ENCODE measurements around the gene ZSWIM8.
A peak's percentile ranks its signal among the peaks of the same experiment; 100 is the strongest.

The ZSWIM8 gene

GRCh38 chr10:73799899-73800559 lies 14.6 kb downstream of the ZSWIM8 start:
- Histone ChIP-seq H3K27ac (ENCODE audit: low read depth, low read length) (no peak overlapping the region), H3K4me1 (ENCODE audit: insufficient read depth, low read length) (no peaks in the 10 kb centered on the region), H3K36me3 (ENCODE audit: insufficient read depth, low read length) (peaks cover 79% of the 10 kb centered on the region), H3K9me3 (ENCODE audit: low read length) (no peaks in the 10 kb centered on the region), H3K27me3 (ENCODE audit: control insufficient read depth in 1 of 2, insufficient read depth in 2 of 2, low read length in 2 of 2) (no peaks in the 10 kb centered on the region), H3K9ac (ENCODE audit: low read length) (no peak overlapping the region), H3K4me3 (ENCODE audit: low read depth in 1 of 2, low read length in 2 of 2) (no peak overlapping the region)

GRCh38 chr10:73800560-73801252 lies 15.3 kb downstream of the ZSWIM8 start:
- H3K36me3 ChIP-seq (ENCODE audit: insufficient read depth, low read length) = peaks cover 78% of the 10 kb centered on the region
- no peaks in the 10 kb centered on the region for H3K27me3 ChIP-seq (ENCODE audit: control insufficient read depth in 1 of 2, insufficient read depth in 2 of 2, low read length in 2 of 2)
- no peak overlapping the region for H3K9ac ChIP-seq (ENCODE audit: low read length)
- H3K27ac ChIP-seq (ENCODE audit: low read depth, low read length) = no peak overlapping the region
- no peaks in the 10 kb centered on the region for H3K9me3 ChIP-seq (ENCODE audit: low read length)
- no peak overlapping the region for H3K4me3 ChIP-seq (ENCODE audit: low read depth in 1 of 2, low read length in 2 of 2)
- H3K4me1 ChIP-seq (ENCODE audit: insufficient read depth, low read length) = no peaks in the 10 kb centered on the region

GRCh38 chr10:73801253-73801590 lies 15.8 kb downstream of the ZSWIM8 start:
- Histone ChIP-seq H3K4me3 (ENCODE audit: low read depth in 1 of 2, low read length in 2 of 2) (no peak overlapping the region), H3K36me3 (ENCODE audit: insufficient read depth, low read length) (peaks cover 83% of the 10 kb centered on the region), H3K4me1 (ENCODE audit: insufficient read depth, low read length) (no peaks in the 10 kb centered on the region), H3K27ac (ENCODE audit: low read depth, low read length) (no peak overlapping the region), H3K9ac (ENCODE audit: low read length) (no peak overlapping the region), H3K9me3 (ENCODE audit: low read length) (no peaks in the 10 kb centered on the region), H3K27me3 (ENCODE audit: control insufficient read depth in 1 of 2, insufficient read depth in 2 of 2, low read length in 2 of 2) (no peaks in the 10 kb centered on the region)

- H3K36me3 ChIP-seq (ENCODE audit: insufficient read depth, low read length) = peaks cover 83% of the 10 kb centered on the region
Observed at GRCh38 chr10:73802276-73802991, 17.0 kb downstream of the ZSWIM8 start.

GRCh38 chr10:73803680-73804286 lies 18.4 kb downstream of the ZSWIM8 start:
- H3K4me3 ChIP-seq (ENCODE audit: low read depth in 1 of 2, low read length in 2 of 2) = no peak overlapping the region
- peaks cover 80% of the 10 kb centered on the region for H3K36me3 ChIP-seq (ENCODE audit: insufficient read depth, low read length)
- no peak overlapping the region for H3K9ac ChIP-seq (ENCODE audit: low read length)
- H3K4me1 ChIP-seq (ENCODE audit: insufficient read depth, low read length) = peaks cover 4% of the 10 kb centered on the region
- H3K9me3 ChIP-seq (ENCODE audit: low read length) = no peaks in the 10 kb centered on the region
- no peaks in the 10 kb centered on the region for H3K27me3 ChIP-seq (ENCODE audit: control insufficient read depth in 1 of 2, insufficient read depth in 2 of 2, low read length in 2 of 2)
- no peak overlapping the region for H3K27ac ChIP-seq (ENCODE audit: low read depth, low read length)

More at GRCh38 chr10:73802276-73802991, 17.0 kb downstream of the ZSWIM8 start:
- Histone ChIP-seq H3K4me1 (ENCODE audit: insufficient read depth, low read length) (peaks cover 4% of the 10 kb centered on the region), H3K9me3 (ENCODE audit: low read length) (no peaks in the 10 kb centered on the region), H3K9ac (ENCODE audit: low read length) (no peak overlapping the region), H3K4me3 (ENCODE audit: low read depth in 1 of 2, low read length in 2 of 2) (no peak overlapping the region), H3K27me3 (ENCODE audit: control insufficient read depth in 1 of 2, insufficient read depth in 2 of 2, low read length in 2 of 2) (no peaks in the 10 kb centered on the region), H3K27ac (ENCODE audit: low read depth, low read length) (no peak overlapping the region)

GRCh38 chr10:73806176-73806950 lies 21.0 kb downstream of the ZSWIM8 start:
- Histone ChIP-seq H3K36me3 (ENCODE audit: insufficient read depth, low read length) (peaks cover 65% of the 10 kb centered on the region), H3K4me3 (ENCODE audit: low read depth in 1 of 2, low read length in 2 of 2) (no peak overlapping the region), H3K4me1 (ENCODE audit: insufficient read depth, low read length) (peaks cover 9% of the 10 kb centered on the region), H3K9me3 (ENCODE audit: low read length) (no peaks in the 10 kb centered on the region), H3K9ac (ENCODE audit: low read length) (no peak overlapping the region), H3K27me3 (ENCODE audit: control insufficient read depth in 1 of 2, insufficient read depth in 2 of 2, low read length in 2 of 2) (no peaks in the 10 kb centered on the region), H3K27ac (ENCODE audit: low read depth, low read length) (no peak overlapping the region)

- Histone ChIP-seq H3K9ac (ENCODE audit: low read length) (no peak overlapping the region), H3K9me3 (ENCODE audit: low read length) (no peaks in the 10 kb centered on the region), H3K4me1 (ENCODE audit: insufficient read depth, low read length) (peaks cover 9% of the 10 kb centered on the region), H3K4me3 (ENCODE audit: low read depth in 1 of 2, low read length in 2 of 2) (no peak overlapping the region), H3K27ac (ENCODE audit: low read depth, low read length) (no peak overlapping the region), H3K36me3 (ENCODE audit: insufficient read depth, low read length) (peaks cover 56% of the 10 kb centered on the region), H3K27me3 (ENCODE audit: control insufficient read depth in 1 of 2, insufficient read depth in 2 of 2, low read length in 2 of 2) (no peaks in the 10 kb centered on the region)
Observed at GRCh38 chr10:73807471-73807870, 22.1 kb downstream of the ZSWIM8 start.

- H3K36me3 ChIP-seq (ENCODE audit: insufficient read depth, low read length) = peaks cover 55% of the 10 kb centered on the region
- H3K27ac ChIP-seq (ENCODE audit: low read depth, low read length) = no peak overlapping the region
- no peak overlapping the region for H3K4me3 ChIP-seq (ENCODE audit: low read depth in 1 of 2, low read length in 2 of 2)
- no peaks in the 10 kb centered on the region for H3K9me3 ChIP-seq (ENCODE audit: low read length)
- H3K27me3 ChIP-seq (ENCODE audit: control insufficient read depth in 1 of 2, insufficient read depth in 2 of 2, low read length in 2 of 2) = no peaks in the 10 kb centered on the region
- H3K4me1 ChIP-seq (ENCODE audit: insufficient read depth, low read length) = peaks cover 9% of the 10 kb centered on the region
- no peak overlapping the region for H3K9ac ChIP-seq (ENCODE audit: low read length)
Observed at GRCh38 chr10:73808021-73808815, 22.8 kb downstream of the ZSWIM8 start.

GRCh38 chr10:73809061-73809818 lies 23.8 kb downstream of the ZSWIM8 start:
- H3K4me1 ChIP-seq (ENCODE audit: insufficient read depth, low read length) = peaks cover 9% of the 10 kb centered on the region
- H3K9me3 ChIP-seq (ENCODE audit: low read length) = no peaks in the 10 kb centered on the region
- no peak overlapping the region for H3K9ac ChIP-seq (ENCODE audit: low read length)
- H3K27me3 ChIP-seq (ENCODE audit: control insufficient read depth in 1 of 2, insufficient read depth in 2 of 2, low read length in 2 of 2) = no peaks in the 10 kb centered on the region
- no peak overlapping the region for H3K27ac ChIP-seq (ENCODE audit: low read depth, low read length)
- H3K4me3 ChIP-seq (ENCODE audit: low read depth in 1 of 2, low read length in 2 of 2) = no peak overlapping the region
- peaks cover 52% of the 10 kb centered on the region for H3K36me3 ChIP-seq (ENCODE audit: insufficient read depth, low read length)

GRCh38 chr10:73810358-73810734 lies 24.9 kb downstream of the ZSWIM8 start:
- Histone ChIP-seq H3K4me1 (ENCODE audit: insufficient read depth, low read length) (peaks cover 9% of the 10 kb centered on the region), H3K9ac (ENCODE audit: low read length) (peak overlapping the region; percentile 66), H3K36me3 (ENCODE audit: insufficient read depth, low read length) (peaks cover 57% of the 10 kb centered on the region), H3K27ac (ENCODE audit: low read depth, low read length) (peak overlapping the region; percentile 89), H3K9me3 (ENCODE audit: low read length) (no peaks in the 10 kb centered on the region), H3K4me3 (ENCODE audit: low read depth in 1 of 2, low read length in 2 of 2) (peak overlapping the region; percentile 59 to 90), H3K27me3 (ENCODE audit: control insufficient read depth in 1 of 2, insufficient read depth in 2 of 2, low read length in 2 of 2) (no peaks in the 10 kb centered on the region)
